Measurements from ENCODE around the gene CRYAB.

CRYAB gene

DNA sequence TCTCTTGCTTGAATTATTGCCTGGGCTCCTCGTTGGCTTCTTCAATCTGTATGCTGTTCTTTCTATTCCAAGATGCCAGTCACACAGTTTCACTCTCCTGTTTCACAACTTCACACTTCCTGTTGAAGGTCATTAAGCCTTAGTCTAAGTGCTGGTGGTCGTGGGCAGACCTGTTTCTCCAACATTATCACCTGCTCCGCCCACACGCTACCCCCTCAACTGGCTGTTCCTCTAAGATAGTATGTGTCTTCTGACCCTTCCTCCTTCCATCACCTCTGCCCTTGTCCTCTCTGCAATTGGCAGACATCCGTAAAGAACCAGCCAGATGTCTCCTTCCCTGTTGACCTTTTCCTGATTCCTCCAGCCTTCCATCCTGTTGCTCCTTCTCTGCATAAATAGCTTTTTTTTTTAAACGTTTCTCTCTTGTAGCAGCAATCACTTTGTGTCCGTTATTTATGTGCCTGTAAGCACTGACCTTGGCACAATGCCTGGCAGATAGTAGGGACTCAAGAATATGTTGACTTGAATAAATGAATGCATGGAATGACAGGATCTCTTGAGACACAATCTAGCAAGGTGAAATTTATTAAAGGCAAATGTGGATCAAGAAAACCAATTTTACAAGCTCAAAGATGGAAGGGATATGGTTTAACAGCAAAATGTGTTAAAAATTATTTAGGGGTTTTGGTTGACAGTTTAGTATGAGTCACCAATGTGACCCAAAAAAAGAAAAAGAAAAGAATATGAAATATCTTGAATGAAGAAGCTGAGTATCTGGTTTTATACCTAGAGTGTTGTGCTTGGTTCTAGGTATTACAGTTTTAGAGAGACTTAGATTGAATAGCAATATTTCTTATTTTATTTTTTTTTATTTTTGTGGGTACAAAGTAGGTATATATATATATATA, 38.2 kb upstream of the CRYAB start:
- H3K4me3 ChIP-seq (ENCODE audit: control insufficient read depth, low read depth, low read length) = no peak overlapping the region
- no peak for TF ChIP-seq CTCF (IDR thresholded peaks at IDR 0.05; ENCODE audit: control insufficient read depth, insufficient read depth, low read depth, low read length, missing control alignments)
- DNase-seq (ENCODE audit: low read depth) = no peak

DNA sequence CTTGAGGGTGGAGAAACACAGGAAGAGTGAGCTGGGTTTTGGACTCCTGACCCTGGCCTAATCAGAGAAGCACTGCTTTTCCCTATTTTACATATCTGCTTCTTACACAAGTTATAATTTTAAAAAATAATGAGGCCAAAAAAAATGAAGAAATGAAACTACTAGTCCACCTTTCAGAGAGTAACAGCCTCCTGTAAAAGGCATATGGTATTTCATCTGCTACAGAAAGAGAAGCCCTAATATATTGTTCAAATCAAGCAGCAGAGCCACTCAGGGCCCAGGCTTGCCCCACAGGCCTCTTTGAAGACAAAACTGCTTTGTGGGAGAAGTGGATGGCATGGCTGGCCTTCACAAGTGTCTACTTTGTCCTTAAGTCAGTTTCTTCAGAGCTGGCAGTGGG, 35.6 kb upstream of the CRYAB start:
- no peak for TF ChIP-seq CTCF (IDR thresholded peaks at IDR 0.05; ENCODE audit: control insufficient read depth, insufficient read depth, low read depth, low read length, missing control alignments)
- H3K4me3 ChIP-seq (ENCODE audit: control insufficient read depth, low read depth, low read length) = no peak overlapping the region
- no peak for DNase-seq (ENCODE audit: low read depth)

GRCh38 chr11:111946499-111946898, 34.9 kb upstream of the CRYAB start:
- TF ChIP-seq CTCF (IDR thresholded peaks at IDR 0.05; ENCODE audit: control insufficient read depth, insufficient read depth, low read depth, low read length, missing control alignments) = no peak
- no peak overlapping the region for H3K4me3 ChIP-seq (ENCODE audit: control insufficient read depth, low read depth, low read length)
- DNase-seq (ENCODE audit: low read depth) = no peak

DNA sequence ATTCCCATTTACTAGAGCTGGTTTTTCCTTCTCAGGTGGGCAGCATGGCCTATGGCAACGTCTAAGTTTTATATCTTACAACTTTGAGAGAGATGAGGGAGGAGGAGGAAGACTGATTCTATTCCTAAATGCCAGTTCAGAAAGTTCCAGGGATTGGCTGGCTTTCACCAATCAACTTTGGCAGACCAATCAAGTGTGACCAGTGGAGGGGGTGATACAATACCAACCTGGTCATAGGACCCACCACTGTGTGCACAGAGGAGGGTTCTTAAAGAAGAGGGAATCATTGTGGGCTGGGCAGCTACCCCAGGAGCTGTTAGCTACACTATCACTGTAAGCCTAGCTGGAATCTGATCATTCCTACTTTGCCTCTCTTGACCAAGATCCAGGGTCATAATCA, 33.6 kb upstream of the CRYAB start:
- H3K4me3 ChIP-seq (ENCODE audit: control insufficient read depth, low read depth, low read length) = no peak overlapping the region
- TF ChIP-seq CTCF (IDR thresholded peaks at IDR 0.05; ENCODE audit: control insufficient read depth, insufficient read depth, low read depth, low read length, missing control alignments) = no peak
- no peak for DNase-seq (ENCODE audit: low read depth)

DNA sequence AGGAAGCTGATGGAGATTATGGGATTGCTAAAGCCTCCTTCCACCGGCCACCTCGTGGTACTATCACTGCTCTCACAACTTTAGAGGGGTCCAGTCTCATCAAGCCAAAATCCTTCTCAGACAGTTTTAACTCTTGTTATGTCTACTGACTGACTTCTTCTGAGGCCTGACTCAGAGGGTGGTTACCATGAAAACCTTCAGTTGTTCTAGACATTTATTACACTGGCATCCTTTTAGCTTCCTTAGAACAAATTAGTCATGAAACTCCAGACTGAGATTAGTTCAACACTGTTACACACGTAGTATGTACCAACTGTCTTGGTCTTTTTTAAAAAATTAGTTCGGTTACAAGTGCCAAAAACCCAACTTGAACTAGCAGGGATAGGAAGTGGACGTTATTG, 33.1 kb upstream of the CRYAB start:
- peak; percentile 78 for DNase-seq (ENCODE audit: low read depth)
- H3K4me3 ChIP-seq (ENCODE audit: control insufficient read depth, low read depth, low read length) = no peak overlapping the region
- TF ChIP-seq CTCF (IDR thresholded peaks at IDR 0.05; ENCODE audit: control insufficient read depth, insufficient read depth, low read depth, low read length, missing control alignments) = no peak

DNA sequence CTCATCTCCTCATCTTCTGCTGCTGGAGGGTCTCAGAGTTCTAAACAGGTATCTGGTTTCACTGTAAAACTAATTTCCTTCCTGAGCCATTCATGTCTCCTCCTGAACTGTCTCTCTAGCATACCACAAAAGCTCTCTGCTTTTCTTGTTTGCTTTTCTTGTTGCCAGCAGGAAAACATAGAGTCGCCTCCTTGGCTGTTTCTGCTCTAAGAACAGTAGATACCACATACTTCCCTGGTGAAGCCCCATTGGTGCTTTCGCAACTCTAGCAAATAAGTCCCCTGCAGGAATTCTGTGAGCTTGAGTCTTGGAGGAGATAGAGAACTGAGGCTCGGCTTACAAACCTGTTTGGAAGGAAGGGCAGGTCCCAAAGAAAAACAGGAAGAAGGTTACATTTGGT, 32.6 kb upstream of the CRYAB start:
- TF ChIP-seq CTCF (IDR thresholded peaks at IDR 0.05; ENCODE audit: control insufficient read depth, insufficient read depth, low read depth, low read length, missing control alignments) = no peak
- DNase-seq (ENCODE audit: low read depth) = peak; percentile 67
- H3K4me3 ChIP-seq (ENCODE audit: control insufficient read depth, low read depth, low read length) = no peak overlapping the region
